PFSK-1 (cell line): ENCODE results near the gene TAF1B.

Source experiments
- POLR2AphosphoS5 ChIP-seq: IDR thresholded peaks from 2 replicates; pipeline ENCODE4 v1.6.1; 2012; ENCODE audit warnings: low read depth, mild to moderate bottlenecking, control low read depth, low read length, moderate library complexity
- SIN3A ChIP-seq: IDR thresholded peaks from 2 replicates; pipeline ENCODE4 v1.6.1; 2012; ENCODE audit warnings: mild to moderate bottlenecking, low read length, moderate library complexity, borderline replicate concordance; ENCODE audit not compliant: insufficient read depth
- TAF1 ChIP-seq: IDR thresholded peaks from 2 replicates; pipeline ENCODE4 v1.6.1; 2012; ENCODE audit warnings: low read length, control low read depth, borderline replicate concordance; ENCODE audit not compliant: insufficient read depth

DNA sequence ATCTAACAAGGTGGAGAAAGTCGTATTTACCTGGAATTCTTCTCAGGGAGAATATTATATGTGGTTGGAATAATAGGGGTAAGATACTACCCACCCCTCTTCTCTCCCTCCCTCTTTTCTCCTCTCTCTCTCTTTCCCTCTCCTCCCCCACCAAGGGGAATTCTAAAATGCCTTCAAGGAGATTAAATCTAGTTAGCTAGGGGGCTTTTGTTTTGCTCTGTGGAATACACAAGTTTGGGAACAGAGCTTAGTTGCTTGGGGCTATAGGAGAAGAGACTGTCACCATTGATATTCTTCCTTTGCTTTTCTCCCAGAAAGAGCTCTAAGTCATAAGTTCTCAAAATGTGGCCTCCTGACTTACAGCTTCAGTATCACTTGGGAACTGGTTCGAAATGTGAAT lies 34.5 kb downstream of the TAF1B start:
- TF ChIP-seq POLR2AphosphoS5 (no peak), SIN3A (no peak), TAF1 (no peak)
